DND-41 (cell line): ENCODE data around the gene NRIP1.

Experiments
- EZH2 ChIP-seq: IDR thresholded peaks from 3 replicates; pipeline ENCODE4 v1.6.1; 2012; ENCODE audit warnings: borderline replicate concordance, low read depth, mild to moderate bottlenecking, moderate library complexity, low read length, inconsistent platforms; ENCODE audit not compliant: severe bottlenecking
- TF ChIP-seq, protein P1 (sequence below): IDR thresholded peaks from 2 replicates; pipeline ENCODE4 v1.5.1; 2012; ENCODE audit warnings: borderline replicate concordance, low read length, moderate library complexity, mild to moderate bottlenecking; ENCODE audit not compliant: poor library complexity, severe bottlenecking; ENCODE audit errors: extremely low read depth

DNA sequence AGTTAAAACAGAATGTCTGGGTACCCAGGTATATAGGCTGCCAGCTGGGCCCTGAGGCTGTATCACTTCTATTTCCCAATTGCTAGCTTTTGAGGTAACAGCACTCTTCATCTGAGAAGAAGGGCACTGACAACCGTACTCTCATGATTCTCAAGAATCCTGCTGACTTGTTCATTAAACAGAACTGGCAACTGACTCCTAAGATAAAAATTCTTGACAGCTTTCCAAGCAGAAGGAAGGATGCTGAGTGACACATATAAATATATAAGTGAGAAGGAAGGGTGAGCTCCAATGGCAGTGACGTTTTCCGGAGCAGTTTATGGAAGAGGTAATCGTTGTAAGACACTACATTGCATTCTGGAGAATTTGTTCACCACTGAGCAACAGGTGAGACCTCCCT, 48.1 kb upstream of the NRIP1 start:
- TF ChIP-seq, protein P1, sequence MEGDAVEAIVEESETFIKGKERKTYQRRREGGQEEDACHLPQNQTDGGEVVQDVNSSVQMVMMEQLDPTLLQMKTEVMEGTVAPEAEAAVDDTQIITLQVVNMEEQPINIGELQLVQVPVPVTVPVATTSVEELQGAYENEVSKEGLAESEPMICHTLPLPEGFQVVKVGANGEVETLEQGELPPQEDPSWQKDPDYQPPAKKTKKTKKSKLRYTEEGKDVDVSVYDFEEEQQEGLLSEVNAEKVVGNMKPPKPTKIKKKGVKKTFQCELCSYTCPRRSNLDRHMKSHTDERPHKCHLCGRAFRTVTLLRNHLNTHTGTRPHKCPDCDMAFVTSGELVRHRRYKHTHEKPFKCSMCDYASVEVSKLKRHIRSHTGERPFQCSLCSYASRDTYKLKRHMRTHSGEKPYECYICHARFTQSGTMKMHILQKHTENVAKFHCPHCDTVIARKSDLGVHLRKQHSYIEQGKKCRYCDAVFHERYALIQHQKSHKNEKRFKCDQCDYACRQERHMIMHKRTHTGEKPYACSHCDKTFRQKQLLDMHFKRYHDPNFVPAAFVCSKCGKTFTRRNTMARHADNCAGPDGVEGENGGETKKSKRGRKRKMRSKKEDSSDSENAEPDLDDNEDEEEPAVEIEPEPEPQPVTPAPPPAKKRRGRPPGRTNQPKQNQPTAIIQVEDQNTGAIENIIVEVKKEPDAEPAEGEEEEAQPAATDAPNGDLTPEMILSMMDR: no peak
- no peak for TF ChIP-seq EZH2
